ENCODE data around the gene ATP1A3. TPM values are rescaled to one million over a fixed set of nuclear protein-coding genes. Genes with fewer than 3 reads are reported as not detected.
"Not testable (repeated sequence)": the region's sequence is repeated elsewhere in the genome, so short reads cannot be mapped to it uniquely, and the experiment has no call there.

ATP1A3 gene
- total RNA-seq, 1 donor from 2014 or later, result 0.18 TPM

GRCh38 chr19:41959056-41960053, 34.7 kb downstream of the ATP1A3 start, which contains the start of gene RABAC1:
TSS of gene RABAC1 (minus strand) at chr19:41959321. CDS start at chr19:41959292, 29 bp downstream.
- intact Hi-C loops (cut with DNase I), result loop anchor here (5.0 kb wide), 1 partner anchor 397 kb away; no protein-coding TSS in a partner anchor
- ATAC-seq (peak; percentile 97), DNase-seq (ENCODE audit: low spot score) (peak; percentile 92)

GRCh38 chr19:41958367-41959055, 35.5 kb downstream of the ATP1A3 start:
- intact Hi-C loops (cut with DNase I), result no loop called here
- ATAC-seq, result peak; percentile 93
- DNase-seq (ENCODE audit: low spot score), result peak; percentile 93

- DNase-seq (ENCODE audit: low spot score) (no peak), ATAC-seq (peak; percentile 65)
- intact Hi-C loops (cut with DNase I), result no loop called here
Observed at GRCh38 chr19:41957838-41958366, 36.1 kb downstream of the ATP1A3 start.

GRCh38 chr19:41957161-41957837, 36.7 kb downstream of the ATP1A3 start:
- DNase-seq (ENCODE audit: low spot score) (no peak), ATAC-seq (no peak)
- intact Hi-C loops (cut with DNase I), result no loop called here

- DNase-seq (ENCODE audit: low spot score), result no peak
- ATAC-seq, result no peak
- intact Hi-C loops (cut with DNase I), result no loop called here
Observed at GRCh38 chr19:41956621-41957020, 37.4 kb downstream of the ATP1A3 start.

- intact Hi-C loops (cut with DNase I), result no loop called here
Observed at GRCh38 chr19:41955521-41955920, 38.5 kb downstream of the ATP1A3 start.

GRCh38 chr19:41951686-41952172, 42.3 kb downstream of the ATP1A3 start:
- ATAC-seq (peak; percentile 78), DNase-seq (ENCODE audit: low spot score) (peak; percentile 90)
- intact Hi-C loops (cut with DNase I), result no loop called here

More at GRCh38 chr19:41955521-41955920, 38.5 kb downstream of the ATP1A3 start:
- DNase-seq (ENCODE audit: low spot score) (no peak), ATAC-seq (no peak)

GRCh38 chr19:41947091-41947490, 46.9 kb downstream of the ATP1A3 start:
- intact Hi-C loops (cut with DNase I), result no loop called here
- ATAC-seq (no peak), DNase-seq (ENCODE audit: low spot score) (no peak)

GRCh38 chr19:41945135-41945766, 48.8 kb downstream of the ATP1A3 start:
- ATAC-seq (no peak), DNase-seq (ENCODE audit: low spot score) (no peak)
- intact Hi-C loops (cut with DNase I), result no loop called here

GRCh38 chr19:41944336-41944735, 49.7 kb downstream of the ATP1A3 start:
- ATAC-seq, result no peak
- DNase-seq (ENCODE audit: low spot score), result no peak
- intact Hi-C loops (cut with DNase I), result no loop called here

- DNase-seq (ENCODE audit: low spot score) (no peak), ATAC-seq (no peak)
- intact Hi-C loops (cut with DNase I), result no loop called here
Observed at GRCh38 chr19:41941410-41942202, 52.4 kb downstream of the ATP1A3 start.

- ATAC-seq (no peak), DNase-seq (ENCODE audit: low spot score) (no peak)
- intact Hi-C loops (cut with DNase I), result no loop called here
Observed at GRCh38 chr19:41940731-41941409, 53.2 kb downstream of the ATP1A3 start.

- ATAC-seq, result no peak
- DNase-seq (ENCODE audit: low spot score), result no peak
- intact Hi-C loops (cut with DNase I), result no loop called here
Observed at GRCh38 chr19:41939861-41940730, 53.9 kb downstream of the ATP1A3 start.

GRCh38 chr19:41939209-41939608, 54.8 kb downstream of the ATP1A3 start:
- ATAC-seq; DNase-seq (ENCODE audit: low spot score); intact Hi-C loops (cut with DNase I): not testable (repeated sequence)

- intact Hi-C loops (cut with DNase I), result no loop called here
- ATAC-seq, result no peak
- no peak for DNase-seq (ENCODE audit: low spot score)
Observed at GRCh38 chr19:41937525-41938468, 56.2 kb downstream of the ATP1A3 start.

All from sciatic nerve (tissue), 2 donors.